GM12875 (cell line): ENCODE results near the gene NUDT19.
"Not testable (repeated sequence)": the region's sequence is repeated elsewhere in the genome, so short reads cannot be mapped to it uniquely, and the experiment has no call there.

Experiments
- H3K4me3 ChIP-seq: one replicate; pipeline ENCODE4 v1.5.1; 2011; ENCODE audit warnings: low read depth, low read length, control low read depth
- TF ChIP-seq, protein P1 (sequence below): IDR thresholded peaks from 2 replicates; pipeline ENCODE4 v1.5.1; 2011; ENCODE audit warnings: low read depth, mild to moderate bottlenecking, control low read depth, inconsistent platforms, low read length, moderate library complexity, borderline replicate concordance; ENCODE audit not compliant: insufficient read depth

NUDT19 gene

GRCh38 chr19:32702010-32702409 lies 10.4 kb downstream of the NUDT19 start:
- no peak overlapping the region for H3K4me3 ChIP-seq
- TF ChIP-seq, protein P1, sequence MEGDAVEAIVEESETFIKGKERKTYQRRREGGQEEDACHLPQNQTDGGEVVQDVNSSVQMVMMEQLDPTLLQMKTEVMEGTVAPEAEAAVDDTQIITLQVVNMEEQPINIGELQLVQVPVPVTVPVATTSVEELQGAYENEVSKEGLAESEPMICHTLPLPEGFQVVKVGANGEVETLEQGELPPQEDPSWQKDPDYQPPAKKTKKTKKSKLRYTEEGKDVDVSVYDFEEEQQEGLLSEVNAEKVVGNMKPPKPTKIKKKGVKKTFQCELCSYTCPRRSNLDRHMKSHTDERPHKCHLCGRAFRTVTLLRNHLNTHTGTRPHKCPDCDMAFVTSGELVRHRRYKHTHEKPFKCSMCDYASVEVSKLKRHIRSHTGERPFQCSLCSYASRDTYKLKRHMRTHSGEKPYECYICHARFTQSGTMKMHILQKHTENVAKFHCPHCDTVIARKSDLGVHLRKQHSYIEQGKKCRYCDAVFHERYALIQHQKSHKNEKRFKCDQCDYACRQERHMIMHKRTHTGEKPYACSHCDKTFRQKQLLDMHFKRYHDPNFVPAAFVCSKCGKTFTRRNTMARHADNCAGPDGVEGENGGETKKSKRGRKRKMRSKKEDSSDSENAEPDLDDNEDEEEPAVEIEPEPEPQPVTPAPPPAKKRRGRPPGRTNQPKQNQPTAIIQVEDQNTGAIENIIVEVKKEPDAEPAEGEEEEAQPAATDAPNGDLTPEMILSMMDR, result no peak

- not testable (repeated sequence) for H3K4me3 ChIP-seq
These were observed 12.4 kb downstream of the NUDT19 start for GRCh38 chr19:32704006-32704405.

DNA sequence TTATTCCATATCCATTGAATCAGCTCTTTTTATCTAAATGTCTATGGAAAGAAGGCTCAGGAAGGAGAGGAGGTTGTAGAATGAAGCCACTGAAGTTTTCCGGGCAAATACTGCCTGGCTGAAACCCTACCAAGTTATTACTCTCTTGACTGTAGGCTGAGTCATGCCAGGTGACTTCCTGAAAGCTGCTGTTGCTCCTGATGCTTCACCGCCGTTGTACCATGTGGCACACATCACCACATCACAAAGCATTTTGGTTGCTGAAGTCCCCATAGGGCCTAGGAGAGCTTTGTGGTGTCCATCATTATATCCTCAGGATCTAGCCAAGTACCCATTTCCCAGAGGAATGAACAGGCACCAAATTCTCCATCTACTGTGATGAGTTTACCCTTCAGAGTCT lies 16.8 kb downstream of the NUDT19 start:
- no peak overlapping the region for H3K4me3 ChIP-seq
- TF ChIP-seq, protein P1, result no peak

DNA sequence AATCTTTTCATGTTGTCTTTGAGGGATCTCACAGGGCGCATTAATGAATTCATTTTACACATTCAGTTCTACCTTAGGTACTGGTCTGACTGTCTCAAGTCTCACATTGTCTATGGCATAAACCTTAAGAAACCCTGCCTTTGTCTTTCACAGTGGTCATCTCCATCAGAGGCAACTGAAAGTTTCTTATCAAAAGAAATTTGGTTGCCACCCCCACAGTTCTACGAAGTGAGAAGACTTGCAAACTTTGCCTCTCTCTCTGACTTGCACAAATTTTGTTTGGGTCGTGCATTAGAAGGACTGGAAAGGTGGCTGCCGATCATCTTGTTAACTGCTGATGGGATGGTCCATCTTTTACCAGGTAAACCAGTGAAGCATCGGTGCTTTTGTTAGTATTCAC lies 17.4 kb downstream of the NUDT19 start:
- H3K4me3 ChIP-seq, result no peak overlapping the region

DNA sequence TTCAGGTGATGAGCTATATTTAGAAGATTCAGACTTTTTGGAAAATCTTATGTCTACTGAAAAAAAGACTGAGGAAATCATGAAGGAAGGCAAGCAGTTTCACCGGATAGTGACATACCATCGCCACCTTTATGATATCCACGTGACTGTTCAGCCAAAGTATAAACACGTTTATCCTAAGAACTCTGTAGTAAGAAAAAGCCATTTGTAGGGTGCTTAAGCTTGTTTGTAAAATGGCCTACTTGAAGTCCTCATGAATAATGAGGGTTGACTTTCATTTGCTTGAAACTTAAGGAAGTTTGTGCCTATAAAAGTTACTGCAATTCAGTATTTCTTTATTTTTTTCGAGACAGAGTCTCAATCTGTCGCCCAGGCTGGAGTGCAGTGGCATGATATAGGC lies 20.1 kb downstream of the NUDT19 start:
- no peak overlapping the region for H3K4me3 ChIP-seq
- TF ChIP-seq, protein P1, result no peak

More for the DNA sequence above, 17.4 kb downstream of the NUDT19 start:
- TF ChIP-seq, protein P1, result no peak

GRCh38 chr19:32716203-32716602 lies 24.6 kb downstream of the NUDT19 start:
- not testable (repeated sequence) for H3K4me3 ChIP-seq

- TF ChIP-seq, protein P1, result no peak
- H3K4me3 ChIP-seq, result no peak overlapping the region
These were observed 25.9 kb downstream of the NUDT19 start for GRCh38 chr19:32717496-32717895.

DNA sequence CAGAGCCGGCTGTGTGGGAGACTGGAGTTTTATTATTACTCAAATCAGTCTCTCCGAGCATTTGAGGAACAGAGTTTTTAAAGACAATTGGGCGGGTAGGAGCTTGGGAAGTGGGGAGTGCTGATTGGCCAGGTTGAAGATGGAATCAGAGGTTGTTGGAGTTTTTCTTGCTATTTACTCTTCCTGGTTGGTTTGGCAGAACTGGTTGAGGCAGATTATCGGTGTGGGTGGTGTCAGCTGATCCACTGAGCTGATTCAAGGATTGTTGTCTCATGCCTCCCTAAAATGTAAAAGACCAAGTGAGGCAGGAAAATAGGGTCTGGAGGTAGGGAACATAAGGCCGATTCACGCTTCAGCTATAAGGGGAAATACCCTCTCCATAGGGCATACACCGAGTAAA lies 26.7 kb downstream of the NUDT19 start:
- TF ChIP-seq, protein P1, result no peak
- no peak overlapping the region for H3K4me3 ChIP-seq
